GM19438 (cell line): ENCODE measurements around the gene MAPK8IP3.

Experiments used
- ATAC-seq: cut with Tn5 transposase; IDR thresholded peaks from one replicate; pipeline ENCODE4 v1.9.1; 2021; ENCODE audit warnings: low read depth; ENCODE audit not compliant: unreplicated experiment

The MAPK8IP3 gene, protein sequence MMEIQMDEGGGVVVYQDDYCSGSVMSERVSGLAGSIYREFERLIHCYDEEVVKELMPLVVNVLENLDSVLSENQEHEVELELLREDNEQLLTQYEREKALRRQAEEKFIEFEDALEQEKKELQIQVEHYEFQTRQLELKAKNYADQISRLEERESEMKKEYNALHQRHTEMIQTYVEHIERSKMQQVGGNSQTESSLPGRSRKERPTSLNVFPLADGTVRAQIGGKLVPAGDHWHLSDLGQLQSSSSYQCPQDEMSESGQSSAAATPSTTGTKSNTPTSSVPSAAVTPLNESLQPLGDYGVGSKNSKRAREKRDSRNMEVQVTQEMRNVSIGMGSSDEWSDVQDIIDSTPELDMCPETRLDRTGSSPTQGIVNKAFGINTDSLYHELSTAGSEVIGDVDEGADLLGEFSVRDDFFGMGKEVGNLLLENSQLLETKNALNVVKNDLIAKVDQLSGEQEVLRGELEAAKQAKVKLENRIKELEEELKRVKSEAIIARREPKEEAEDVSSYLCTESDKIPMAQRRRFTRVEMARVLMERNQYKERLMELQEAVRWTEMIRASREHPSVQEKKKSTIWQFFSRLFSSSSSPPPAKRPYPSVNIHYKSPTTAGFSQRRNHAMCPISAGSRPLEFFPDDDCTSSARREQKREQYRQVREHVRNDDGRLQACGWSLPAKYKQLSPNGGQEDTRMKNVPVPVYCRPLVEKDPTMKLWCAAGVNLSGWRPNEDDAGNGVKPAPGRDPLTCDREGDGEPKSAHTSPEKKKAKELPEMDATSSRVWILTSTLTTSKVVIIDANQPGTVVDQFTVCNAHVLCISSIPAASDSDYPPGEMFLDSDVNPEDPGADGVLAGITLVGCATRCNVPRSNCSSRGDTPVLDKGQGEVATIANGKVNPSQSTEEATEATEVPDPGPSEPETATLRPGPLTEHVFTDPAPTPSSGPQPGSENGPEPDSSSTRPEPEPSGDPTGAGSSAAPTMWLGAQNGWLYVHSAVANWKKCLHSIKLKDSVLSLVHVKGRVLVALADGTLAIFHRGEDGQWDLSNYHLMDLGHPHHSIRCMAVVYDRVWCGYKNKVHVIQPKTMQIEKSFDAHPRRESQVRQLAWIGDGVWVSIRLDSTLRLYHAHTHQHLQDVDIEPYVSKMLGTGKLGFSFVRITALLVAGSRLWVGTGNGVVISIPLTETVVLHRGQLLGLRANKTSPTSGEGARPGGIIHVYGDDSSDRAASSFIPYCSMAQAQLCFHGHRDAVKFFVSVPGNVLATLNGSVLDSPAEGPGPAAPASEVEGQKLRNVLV (N-terminal part only)

DNA sequence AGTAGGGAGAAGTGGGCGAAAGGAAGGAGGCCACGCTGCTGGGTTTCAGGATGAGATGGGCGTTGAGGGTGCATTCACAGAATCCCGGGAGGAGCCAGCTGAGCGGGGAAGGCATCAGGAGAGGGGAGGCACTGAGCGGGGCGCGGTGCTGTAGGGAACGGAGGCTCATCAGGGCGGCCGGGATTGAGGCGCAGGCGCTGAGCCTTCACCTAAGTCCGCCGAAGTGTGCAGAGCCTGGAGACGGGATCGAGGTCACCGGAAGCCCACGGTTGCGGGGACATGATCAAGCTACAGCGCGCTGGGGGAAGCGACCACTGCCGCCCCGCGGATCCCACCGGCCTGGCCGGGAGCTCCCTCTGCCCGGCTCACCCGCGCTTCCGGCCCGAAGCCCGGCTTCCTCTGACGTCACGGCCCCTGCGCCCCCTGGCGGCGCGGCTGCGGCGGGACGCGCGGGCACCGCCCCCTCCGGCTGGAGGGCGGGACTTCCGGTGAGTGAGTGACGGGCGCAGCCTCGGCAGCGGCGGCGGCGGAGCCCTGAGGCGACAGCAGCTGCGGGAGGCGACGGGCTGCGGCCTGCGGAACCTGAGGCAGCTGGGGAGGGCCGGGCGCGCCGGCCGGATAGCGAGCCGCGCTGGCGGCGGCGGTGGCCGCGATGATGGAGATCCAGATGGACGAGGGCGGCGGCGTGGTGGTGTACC lies at the start of gene MAPK8IP3:
Gene MAPK8IP3 (plus strand): TSS at position 508 of the 698 bp plus-strand sequence. CDS start 145 bp downstream, at position 653.
- peak; percentile 76 for ATAC-seq

DNA sequence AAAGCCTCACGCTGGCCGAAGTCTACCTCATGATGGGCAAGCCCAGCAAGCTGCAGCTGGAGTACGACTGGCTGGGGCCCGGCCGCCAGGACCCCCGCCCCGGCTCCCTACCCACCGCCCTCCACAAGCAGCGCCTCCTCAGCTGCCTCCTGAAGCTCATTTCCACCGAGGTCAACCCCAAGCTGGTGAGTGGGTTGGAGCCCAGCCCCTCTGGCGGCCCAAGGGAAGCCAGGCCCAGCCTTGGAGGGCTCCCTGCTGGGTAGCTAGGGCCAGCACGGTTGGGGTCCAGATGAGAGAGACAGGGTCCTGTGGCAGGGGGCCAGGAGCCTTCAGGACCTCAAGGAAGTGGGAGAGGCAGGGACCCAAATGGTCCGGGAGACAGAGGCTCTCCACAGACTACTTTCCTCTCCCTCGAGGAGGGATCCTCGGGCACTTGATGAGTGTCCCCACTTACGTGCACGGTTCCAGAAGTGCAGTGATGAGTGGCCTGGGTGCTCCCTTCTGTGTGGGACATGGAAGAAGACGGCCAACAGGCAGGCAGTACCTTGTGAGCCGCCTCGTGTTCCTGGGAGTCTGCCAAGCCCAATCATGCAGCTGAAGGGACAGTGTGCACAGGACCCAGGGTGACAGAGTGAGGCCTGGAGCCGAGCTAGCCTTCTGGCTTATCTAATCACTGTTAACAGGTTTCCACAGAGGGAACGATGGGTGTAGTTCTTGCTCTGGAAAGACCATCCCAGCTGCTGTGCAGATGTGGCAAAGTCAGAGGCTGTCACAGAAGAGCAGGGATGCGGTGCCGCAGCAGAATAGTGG lies 49.0 kb upstream of the MAPK8IP3 start:
- ATAC-seq = no peak

DNA sequence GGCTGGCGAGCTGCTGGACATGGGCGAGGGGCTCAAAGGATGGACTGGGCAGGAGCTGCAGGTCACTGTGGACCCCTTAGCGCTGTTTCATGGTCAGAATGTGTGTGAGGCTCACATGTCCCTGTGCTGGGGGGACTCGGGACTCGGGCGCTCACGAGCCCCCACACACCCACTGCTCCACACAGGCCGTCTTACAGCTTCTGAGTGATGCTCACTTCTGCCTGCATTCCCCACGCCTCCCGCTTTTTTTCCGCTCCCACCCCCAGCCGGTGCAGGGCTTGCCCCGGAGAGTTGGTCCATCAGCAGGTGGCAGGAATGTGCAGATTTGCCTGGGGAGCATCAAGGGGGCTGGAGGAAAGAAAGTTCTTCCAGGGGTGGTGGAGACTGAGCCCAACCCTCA lies 48.2 kb upstream of the MAPK8IP3 start:
- ATAC-seq = no peak

DNA sequence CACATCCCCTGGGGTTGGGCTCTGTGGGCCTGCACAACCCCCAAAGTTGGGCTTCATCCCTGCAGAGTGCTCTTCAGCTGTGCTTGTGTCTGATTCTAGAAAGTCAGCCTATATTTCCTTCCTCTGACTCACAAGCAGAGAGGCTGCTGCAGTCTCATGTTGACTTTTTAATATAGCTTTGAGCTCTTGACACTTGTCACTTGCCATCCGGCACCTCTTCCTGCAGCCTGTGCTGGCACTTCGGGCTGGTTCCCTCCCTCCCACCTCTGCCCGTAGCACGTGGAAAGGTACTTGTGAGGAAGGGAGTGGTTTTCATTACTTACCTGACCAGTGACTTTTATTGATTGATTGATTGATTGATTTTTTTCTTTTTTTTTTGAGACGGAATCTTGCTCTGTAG lies 47.0 kb upstream of the MAPK8IP3 start:
- ATAC-seq = no peak

DNA sequence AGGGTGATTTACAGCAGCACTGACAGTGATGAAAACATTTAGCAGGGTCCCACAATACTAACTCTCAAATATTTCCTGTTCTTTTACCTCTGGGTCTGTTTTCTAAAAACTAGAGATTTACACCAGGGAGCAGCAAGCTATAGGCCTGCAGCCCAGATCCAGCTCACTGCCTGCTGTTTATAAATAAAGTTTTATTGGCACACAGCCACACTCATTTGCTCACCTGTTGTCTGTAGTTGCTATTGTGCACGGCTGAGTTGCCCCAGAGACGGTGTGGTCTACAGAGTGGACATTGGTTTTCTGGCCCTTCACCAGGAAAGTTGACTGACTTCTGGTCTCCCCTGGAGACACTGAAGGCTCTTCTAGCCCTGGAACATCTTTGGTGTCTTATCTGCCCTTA lies 44.2 kb upstream of the MAPK8IP3 start:
- ATAC-seq = no peak

DNA sequence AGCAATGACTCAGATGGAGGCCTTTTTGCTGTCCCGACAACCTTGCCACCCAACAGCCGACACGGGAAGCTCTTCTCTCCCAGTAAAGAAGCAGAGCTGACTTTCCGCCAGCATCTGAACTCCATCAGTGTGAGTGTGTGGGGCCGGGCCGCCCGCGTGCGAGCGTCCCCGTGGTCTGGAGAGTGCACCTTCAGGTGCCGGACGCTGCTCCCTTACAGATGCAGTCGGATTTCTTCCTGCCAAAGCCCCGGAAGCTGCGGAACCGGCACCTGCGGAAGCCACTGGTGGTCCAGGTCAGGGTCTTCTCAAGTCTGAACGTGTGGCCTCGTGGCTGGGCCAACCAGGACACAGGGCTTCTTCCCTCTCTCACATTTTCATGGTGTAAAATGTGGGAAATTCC lies 43.5 kb upstream of the MAPK8IP3 start:
- ATAC-seq = no peak

DNA sequence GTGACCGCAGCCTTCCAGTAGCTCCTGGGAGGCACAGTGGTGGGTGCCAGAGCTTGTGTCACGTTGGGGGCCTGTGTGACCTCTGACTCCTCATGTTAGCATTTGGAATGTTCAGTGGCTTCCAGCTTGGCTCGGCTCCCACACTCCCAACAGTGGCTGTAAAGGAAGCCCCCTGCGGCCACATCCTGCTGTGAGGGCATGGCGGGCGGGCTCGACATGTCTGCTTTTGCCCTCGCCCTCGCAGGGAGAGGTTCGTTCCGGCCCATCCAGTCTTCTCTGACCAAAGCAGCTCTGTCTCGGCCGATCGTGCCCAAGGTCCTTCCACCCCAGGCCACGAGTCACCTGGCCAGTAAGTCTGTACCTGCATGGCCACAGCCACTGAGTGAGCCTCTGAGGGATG lies 40.2 kb upstream of the MAPK8IP3 start:
- no peak for ATAC-seq

DNA sequence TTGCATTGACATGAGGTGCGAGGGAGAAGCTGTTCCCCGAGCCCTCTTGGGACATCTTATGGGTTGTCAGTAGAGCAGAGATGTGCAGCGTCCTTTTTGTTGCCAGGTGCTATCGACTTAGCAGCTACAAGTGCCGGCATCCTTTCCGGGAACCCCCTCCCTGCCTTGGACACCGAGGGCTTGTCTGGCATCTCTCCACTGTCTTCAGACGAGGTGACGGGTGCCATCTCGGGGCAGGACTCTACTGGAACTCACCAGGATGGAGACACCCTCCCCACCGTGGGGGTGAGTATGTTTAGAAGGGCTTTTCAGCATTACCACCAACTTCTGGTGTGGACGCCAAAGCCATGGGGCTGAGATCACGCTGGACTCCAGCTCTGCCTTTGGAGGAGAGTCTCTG lies 39.7 kb upstream of the MAPK8IP3 start:
- ATAC-seq = no peak

DNA sequence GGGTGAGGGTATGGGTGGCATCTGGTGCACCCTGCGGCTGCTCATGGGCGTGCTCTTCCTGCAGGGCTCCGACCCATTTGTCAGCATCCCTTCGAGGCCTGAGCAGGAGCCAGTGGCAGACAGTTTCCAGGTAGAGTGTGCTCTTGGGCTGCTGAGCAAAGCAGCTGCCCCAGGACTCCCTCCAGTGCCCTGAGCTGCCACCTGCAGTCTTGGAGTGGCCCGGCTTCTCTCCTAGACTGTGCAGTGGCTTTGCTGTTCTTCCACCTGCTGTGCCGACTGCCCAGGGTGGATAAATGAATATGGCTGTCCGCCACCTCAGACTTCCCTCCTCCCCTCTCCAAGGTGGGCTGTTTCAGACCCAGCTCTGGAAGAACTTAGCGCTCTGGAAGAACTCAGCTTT lies 38.7 kb upstream of the MAPK8IP3 start:
- no peak for ATAC-seq

DNA sequence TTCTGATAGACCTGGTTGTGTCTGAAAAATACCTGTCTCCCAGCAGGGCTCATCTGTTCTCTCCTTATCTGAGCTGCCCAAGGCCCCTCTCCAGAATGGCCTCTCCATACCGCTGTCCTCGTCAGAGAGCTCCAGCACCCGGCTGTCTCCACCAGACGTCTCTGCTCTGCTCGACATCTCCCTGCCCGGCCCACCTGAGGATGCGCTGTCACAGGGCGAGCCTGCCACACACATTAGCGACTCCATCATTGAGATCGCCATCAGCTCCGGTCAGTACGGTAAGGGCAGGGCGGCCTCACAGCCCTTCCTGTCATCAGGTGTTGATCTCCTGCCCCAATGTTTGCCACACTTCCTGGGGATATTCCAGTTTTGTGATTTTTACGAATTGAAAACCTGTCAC lies 38.1 kb upstream of the MAPK8IP3 start:
- no peak for ATAC-seq

DNA sequence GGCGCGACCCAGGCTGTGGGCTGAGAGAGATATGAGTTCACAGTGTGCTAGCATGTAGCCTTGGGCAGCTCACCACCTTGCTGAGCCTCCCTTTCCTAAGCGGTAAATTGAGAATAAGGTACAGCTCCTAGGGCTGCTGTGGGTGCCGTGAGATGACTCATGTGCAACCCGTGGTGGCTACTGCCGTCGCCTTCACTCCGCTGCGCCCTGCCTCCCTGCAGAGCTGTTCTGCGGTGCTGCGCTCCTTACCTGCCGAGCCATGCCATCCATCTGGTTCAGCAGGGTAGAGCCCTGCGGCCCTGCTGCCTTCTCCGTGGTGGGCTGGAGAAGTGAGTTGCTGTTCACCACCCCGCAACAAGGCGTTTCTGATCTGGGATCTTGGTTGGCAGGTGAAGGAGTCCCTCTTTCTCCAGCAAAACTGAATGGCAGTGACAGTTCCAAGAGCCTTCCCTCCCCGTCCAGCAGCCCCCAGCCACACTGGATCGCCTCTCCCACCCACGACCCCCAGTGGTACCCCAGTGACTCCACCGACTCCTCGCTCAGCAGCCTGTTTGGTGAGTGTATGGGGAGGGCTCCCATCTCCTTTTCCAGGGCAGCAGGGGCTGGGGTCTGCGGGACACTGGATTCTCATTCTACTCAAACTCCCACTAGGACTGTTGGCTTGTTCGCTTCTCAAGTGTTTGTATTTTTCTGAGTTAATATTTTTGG lies 37.2 kb upstream of the MAPK8IP3 start:
- no peak for ATAC-seq

DNA sequence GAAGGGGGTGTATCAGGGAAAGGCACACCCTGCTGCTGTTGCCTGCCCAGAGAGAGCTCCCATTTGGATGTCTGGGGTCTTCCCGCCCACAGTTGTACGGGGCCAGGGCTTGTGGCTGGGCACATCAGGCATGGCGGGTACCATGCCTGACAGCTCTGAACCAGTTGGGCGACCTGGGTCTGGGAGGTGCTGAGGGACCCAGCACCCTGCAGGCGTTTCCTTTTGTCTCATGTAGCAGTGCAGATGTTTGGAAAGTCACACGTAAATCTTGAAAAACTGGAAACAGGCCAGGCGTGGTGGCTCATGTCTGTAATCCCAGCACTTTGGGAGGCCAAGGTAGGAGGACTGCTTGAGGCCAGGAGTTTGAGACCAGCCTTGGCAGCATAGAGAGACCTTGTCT lies 36.3 kb upstream of the MAPK8IP3 start:
- ATAC-seq = no peak

DNA sequence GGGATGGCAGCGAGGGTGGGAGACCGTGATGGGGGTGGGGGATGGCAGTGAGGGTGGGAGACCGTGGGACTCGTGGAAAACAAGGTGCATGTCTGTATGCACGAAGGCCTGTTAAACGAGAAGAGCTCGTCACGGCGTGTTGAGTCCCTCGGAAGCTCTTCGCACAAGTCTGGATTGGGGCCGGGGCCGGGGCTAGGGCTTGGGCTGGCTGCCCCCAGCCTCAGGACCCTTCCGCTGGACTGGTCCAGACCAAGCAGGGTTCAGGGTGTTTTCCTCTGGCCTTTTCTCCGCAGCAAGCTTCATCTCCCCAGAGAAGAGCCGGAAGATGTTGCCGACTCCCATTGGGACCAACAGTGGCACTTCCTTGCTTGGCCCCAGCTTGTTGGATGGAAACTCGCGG lies 35.6 kb upstream of the MAPK8IP3 start:
- no peak for ATAC-seq

DNA sequence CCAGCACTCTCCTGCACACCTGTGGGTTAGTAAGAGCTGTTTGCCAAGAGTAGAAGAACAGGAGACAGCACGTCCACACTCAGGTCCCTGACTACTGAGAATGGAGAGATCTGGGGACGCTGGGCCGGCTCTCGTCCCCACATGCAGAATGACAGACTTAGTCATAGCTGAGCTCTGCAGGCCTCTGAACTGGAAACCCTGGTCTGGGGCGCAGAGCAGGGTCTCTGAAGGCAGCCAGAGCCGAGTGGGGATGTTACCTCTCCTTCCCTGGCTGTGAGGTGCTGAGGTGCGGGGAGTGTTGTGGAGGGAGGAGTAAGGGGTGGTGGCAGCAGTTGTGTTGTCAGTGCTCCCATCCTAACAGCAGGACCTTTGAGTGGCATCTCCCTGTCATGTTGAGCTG lies 35.1 kb upstream of the MAPK8IP3 start:
- no peak for ATAC-seq

DNA sequence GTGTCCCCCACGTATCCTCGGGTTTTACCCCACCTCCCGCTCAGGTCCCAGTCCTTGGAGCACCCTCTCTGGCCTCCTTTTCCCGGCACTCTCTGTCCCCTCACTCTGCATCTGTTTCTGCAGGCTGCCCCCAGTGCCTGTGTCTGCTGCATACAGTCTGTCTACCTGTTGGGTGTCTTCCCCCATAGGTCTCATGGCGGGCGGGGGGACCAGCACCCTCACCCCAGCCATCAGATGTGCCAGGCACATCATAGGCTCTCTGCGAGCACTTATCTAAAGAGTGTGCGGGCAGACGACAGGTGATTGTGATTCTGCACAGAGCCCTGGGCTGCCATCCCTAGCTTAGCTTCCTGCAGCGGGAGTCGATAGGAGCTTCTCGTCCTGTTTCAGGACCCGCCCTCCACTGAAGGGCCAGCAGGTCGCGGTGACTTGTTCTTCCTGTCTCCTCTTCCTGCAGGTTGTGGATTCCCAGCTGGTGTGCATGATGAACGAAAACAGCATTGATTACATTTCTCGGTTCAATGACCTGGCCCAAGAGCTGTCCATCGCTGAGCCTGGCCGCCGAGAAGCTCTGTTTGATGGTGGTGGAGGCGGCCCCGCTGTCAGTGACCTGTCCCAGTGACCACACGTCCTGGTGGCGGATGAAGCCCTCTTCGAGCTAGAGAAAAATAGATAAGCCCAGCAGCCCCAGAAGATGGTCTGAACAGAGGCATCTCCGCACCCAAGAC lies 32.4 kb upstream of the MAPK8IP3 start:
- ATAC-seq = no peak

DNA sequence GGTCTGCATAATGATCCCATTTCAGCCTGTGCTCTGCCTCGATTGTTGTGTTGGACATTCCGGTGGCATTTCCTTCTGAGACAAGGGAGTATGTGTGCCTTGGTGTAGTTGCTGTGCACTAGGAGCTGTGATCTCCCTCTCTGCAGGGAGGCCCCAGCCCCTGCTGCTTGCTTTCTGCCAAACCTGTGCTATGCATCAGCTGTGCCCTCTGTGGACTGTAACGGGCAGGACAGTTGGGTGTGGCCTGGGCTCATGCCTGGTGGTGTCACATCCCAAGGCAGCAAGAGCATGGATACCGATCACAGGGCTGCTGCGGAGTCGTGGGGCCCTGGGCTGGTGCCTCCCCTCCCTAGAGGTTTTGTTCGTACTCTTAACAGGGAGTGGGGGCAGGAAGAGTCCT lies 31.7 kb upstream of the MAPK8IP3 start:
- no peak for ATAC-seq

DNA sequence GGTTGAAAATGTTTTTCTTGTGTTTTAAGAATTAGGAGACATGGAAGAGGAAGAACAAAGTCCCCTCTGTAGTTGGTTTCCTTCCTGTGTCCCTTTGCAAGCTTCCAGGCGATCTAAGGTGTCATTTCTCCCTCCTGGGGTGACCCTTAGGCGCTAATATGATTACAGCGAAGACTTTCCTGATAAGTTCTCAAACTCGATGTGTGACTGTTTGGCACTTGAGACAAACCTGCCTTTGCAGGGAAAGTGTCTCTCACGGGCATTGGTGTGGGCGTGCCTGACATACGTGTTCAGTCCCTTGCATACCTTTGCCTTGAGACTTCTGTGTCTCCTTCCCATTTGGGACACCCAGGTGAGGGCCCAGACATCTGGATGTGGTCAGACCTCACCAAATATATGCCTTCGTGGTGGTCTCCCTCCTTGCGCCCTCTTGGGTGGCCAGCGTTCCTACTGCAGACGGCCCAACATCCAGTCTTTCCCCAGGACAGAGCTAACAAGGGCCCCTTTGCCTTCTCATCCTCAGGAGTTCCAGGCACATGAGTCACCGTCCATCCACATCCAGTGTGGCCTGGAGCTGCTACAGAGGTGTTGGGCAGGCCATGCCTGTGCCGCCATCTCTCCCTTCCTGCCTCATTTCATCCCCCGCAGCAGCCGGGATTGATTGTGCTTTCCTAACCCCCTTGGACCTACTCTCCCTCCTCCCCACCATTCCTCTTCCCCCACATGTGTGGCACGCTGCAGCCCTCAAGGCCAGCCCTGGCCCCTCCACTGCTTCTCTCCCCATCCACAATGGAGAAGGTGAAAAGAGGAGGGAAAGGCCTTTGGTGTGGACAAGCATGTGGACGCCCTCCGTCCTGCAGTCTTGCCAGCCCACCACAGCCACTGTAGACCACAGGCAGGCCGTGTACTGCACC lies 31.0 kb upstream of the MAPK8IP3 start:
- ATAC-seq = no peak
